Measurements from ENCODE around the gene C1RL. TPM values are rescaled to one million over a fixed set of nuclear protein-coding genes. Genes with fewer than 3 reads are reported as not detected.

Gene C1RL
- total RNA-seq, 4 donors from 2014 or later, result 66.2 to 114 (median 95.8) TPM

GRCh38 chr12:7129287-7129871 lies 20.4 kb upstream of the C1RL start:
- TF ChIP-seq CTCF (IDR thresholded peaks at IDR 0.05; ENCODE audit: low read depth), result no peak

GRCh38 chr12:7128681-7129286 lies 19.8 kb upstream of the C1RL start, which contains the start of gene RBP5:
Gene RBP5 (minus strand): TSS chr12:7128889. CDS start chr12:7128775, 114 bp downstream.
- no peak for TF ChIP-seq CTCF (IDR thresholded peaks at IDR 0.05; ENCODE audit: low read depth)

GRCh38 chr12:7127916-7128626 lies 19.1 kb upstream of the C1RL start:
- no peak for TF ChIP-seq CTCF (IDR thresholded peaks at IDR 0.05; ENCODE audit: low read depth)

GRCh38 chr12:7125632-7126227 lies 16.7 kb upstream of the C1RL start:
- TF ChIP-seq CTCF (IDR thresholded peaks at IDR 0.05; ENCODE audit: low read depth), result no peak

- TF ChIP-seq CTCF (IDR thresholded peaks at IDR 0.05; ENCODE audit: low read depth), result no peak
Observed at GRCh38 chr12:7123806-7124522, 14.9 kb upstream of the C1RL start.

- no peak for TF ChIP-seq CTCF (IDR thresholded peaks at IDR 0.05; ENCODE audit: low read depth)
Observed at GRCh38 chr12:7122811-7123769, 14.1 kb upstream of the C1RL start.
